Measurements from ENCODE around the gene EIF2AK2. TPM values are rescaled to one million over a fixed set of nuclear protein-coding genes. Genes with fewer than 3 reads are reported as not detected.

Gene EIF2AK2
- total and polyA plus RNA-seq, 10 of the 15 experiments (the other 5 are each of a cell fraction or from before 2014, with no cell fraction given): 16.2 to 81.4 (median 63.3) TPM

GRCh38 chr2:37196320-37197195, 39.8 kb upstream of the EIF2AK2 start, which contains the start of gene CEBPZOS:
Gene CEBPZOS (plus strand): TSS chr2:37196496. CDS start chr2:37199705, 3,209 bp downstream.
- Histone ChIP-seq H3K79me2 (ENCODE audit: control insufficient read depth, insufficient read depth, low read length) (peaks cover 38% of the 10 kb centered on the region), H3K27ac (ENCODE audit: control insufficient read depth, insufficient read depth) (peak within 1 kb of the TSS; percentile 78), H3K36me3 (ENCODE audit: control insufficient read depth in 2 of 2, insufficient read depth in 2 of 2, low read length in 1 of 2) (peaks cover 0 to 13% of the 10 kb centered on the region in 2 experiments; a peak in 1 of 4 replicates), H3K9me3 (replicated peaks; ENCODE audit: control insufficient read depth, insufficient read depth, low read length) (no peaks in the 10 kb centered on the region; the same call in 2 of the 3 replicates), H4K20me1 (ENCODE audit: control insufficient read depth, insufficient read depth) (no peaks in the 10 kb centered on the region), H3K4me1 (ENCODE audit: control insufficient read depth, insufficient read depth, low read length) (peaks cover 5% of the 10 kb centered on the region; the same call in 1 of the 2 replicates), H3K4me3 (peak within 1 kb of the TSS; percentile 77), H3K4me2 (ENCODE audit: control insufficient read depth, insufficient read depth) (peak within 1 kb of the TSS; percentile 65), H3K9ac (ENCODE audit: control insufficient read depth, insufficient read depth, low read length) (peak within 1 kb of the TSS; percentile 64), H3K27me3 (replicated peaks in 1 of 2; ENCODE audit: control insufficient read depth in 2 of 2, insufficient read depth in 2 of 2, low read length in 1 of 2) (no peaks in the 10 kb centered on the region), H2AFZ (ENCODE audit: control insufficient read depth, low read depth, low read length) (peak within 1 kb of the TSS; percentile 99)
- RAD21 ChIA-PET (ENCODE audit: unreplicated experiment): no interaction called here
- FAIRE-seq: peak; percentile 92
- POLR2A ChIA-PET: interaction anchor here (0.6 to 2.4 kb wide), 4 partner anchors 11 to 41 kb away, joined by 3 to 11 read pairs (median 4); partner anchors contain the start of genes CEBPZ and NDUFAF7
- SMC1A ChIA-PET (ENCODE audit: uncharacterized antibody, unreplicated experiment): interaction anchor here (1.0 to 1.1 kb wide), 3 partner anchors 15 to 180 kb away, joined by 3 to 6 read pairs (median 4); partner anchors contain the start of genes CEBPZ and NDUFAF7
- ATAC-seq: peak; percentile 85
- in situ Hi-C loops (cut with MboI) (no loop called here), intact Hi-C loops (cut with micrococcal nuclease; ENCODE audit: unreplicated experiment) (no loop called here)
- CTCF ChIA-PET: interaction anchor here (0.6 to 1.6 kb wide), 3 partner anchors 28 to 105 kb away, joined by 3 to 9 read pairs (median 4); no protein-coding TSS in a partner anchor
- 1% methylated on average over 72 of the region's 72 CpGs for WGBS (ENCODE audit: insufficient coverage, insufficient replicate concordance, low lambda C conversion rate, missing lambda C conversion rate)
- no TSS peak for BruUV-seq (replicated peaks)
- DNase-seq (ENCODE audit: low read depth, low spot score): peak; percentile 71
- peak; percentile 86 for TF ChIP-seq POLR2A (IDR thresholded peaks at IDR 0.05; ENCODE audit: low read depth, low read length)
- no peak for TF ChIP-seq BCLAF1 (IDR thresholded peaks at IDR 0.05)
- TF ChIP-seq ATF2 (IDR thresholded peaks at IDR 0.05; ENCODE audit: low read length): no peak
- TF ChIP-seq SMARCA5 (IDR thresholded peaks at IDR 0.05): 0 out of 2 replicates have a peak, but pooled peaks have one; percentile 58
- no peak for TF ChIP-seq SIX5 (IDR thresholded peaks at IDR 0.05; ENCODE audit: low read depth, low read length, severe bottlenecking)
- TF ChIP-seq SREBF2 (IDR thresholded peaks at IDR 0.05; ENCODE audit: low read length): no peak
- peak; percentile 36; the same call in 1 of the 2 replicates for TF ChIP-seq ATF7 (IDR thresholded peaks at IDR 0.05; ENCODE audit: low read depth)
- peak; percentile 71 for TF ChIP-seq GATAD2B (conservative IDR thresholded peaks at IDR 0.05; ENCODE audit: low read depth)
- TF ChIP-seq RELB (IDR thresholded peaks at IDR 0.05; ENCODE audit: low read depth): no peak
- no peak for TF ChIP-seq CHD1 (IDR thresholded peaks at IDR 0.05; ENCODE audit: low read depth, low read length)
- no peak for TF ChIP-seq ZNF24 (IDR thresholded peaks at IDR 0.05)
- no peak for TF ChIP-seq IRF4 (IDR thresholded peaks at IDR 0.05; ENCODE audit: low read depth, low read length)
- TF ChIP-seq USF2 (IDR thresholded peaks at IDR 0.05; ENCODE audit: borderline replicate concordance, low read depth, low read length): no peak
- TF ChIP-seq NFIC (IDR thresholded peaks at IDR 0.05; ENCODE audit: low read depth, low read length): no peak
- TF ChIP-seq CHD4 (IDR thresholded peaks at IDR 0.05): no peak
- no peak for TF ChIP-seq CHD2 (IDR thresholded peaks at IDR 0.05; ENCODE audit: borderline replicate concordance, low read depth, low read length)

Measured in GM12878 (cell line).